Activated T-cell treated with anti-CD3 and anti-CD28 coated beads, Interleukin-2, amount 50 U/mL, for 72 hours (primary cell): ENCODE data around the gene KLHL33. TPM values are rescaled to one million over a fixed set of nuclear protein-coding genes. Genes with fewer than 3 reads are reported as not detected.

ENCODE experiments used
- ATAC-seq, 2 donors: fragments of 150-1000 bp; cut with Tn5 transposase; replicated peaks in 1 of 2; 2 replicates each; pipeline ENCODE4 v1.10.0; 2021; ENCODE audit warnings: moderate library complexity in 2 of 2, mild to moderate bottlenecking in 1 of 2
- DNase-seq, 2 donors: peaks; one replicate each; pipeline ENCODE4 v3.0.0; 2021 to 2022; ENCODE audit warnings: mixed read lengths in 1 of 2
- H3K27ac Mint-ChIP-seq: one replicate; pipeline ENCODE4 v1.8.0; 2022; ENCODE audit warnings: mild to moderate bottlenecking, moderate library complexity, mixed read lengths
- H3K27me3 Mint-ChIP-seq: one replicate; pipeline ENCODE4 v1.8.0; 2022; ENCODE audit warnings: low read depth, mixed read lengths
- H3K36me3 Mint-ChIP-seq, 2 donors: one replicate each; pipeline ENCODE4 v1.8.0; 2022; ENCODE audit warnings: mixed read lengths in 2 of 2, mild to moderate bottlenecking in 1 of 2; ENCODE audit not compliant: insufficient read depth in 2 of 2
- H3K4me1 Mint-ChIP-seq: one replicate; pipeline ENCODE4 v1.8.0; 2022; ENCODE audit warnings: low read depth, mixed read lengths
- H3K4me3 Mint-ChIP-seq, 2 donors: one replicate each; pipeline ENCODE4 v1.8.0; 2022; ENCODE audit warnings: mild to moderate bottlenecking in 2 of 2, mixed read lengths in 2 of 2, moderate library complexity in 2 of 2
- H3K9me3 Mint-ChIP-seq, 2 donors: one replicate each; pipeline ENCODE4 v1.8.0; 2022; ENCODE audit warnings: mixed read lengths in 2 of 2
- total RNA-seq, 2 donors: library from RNA; stranded (reverse); gene quantifications; one replicate each; pipeline ENCODE4 v1.2.3, GENCODE V29; 2022

Gene KLHL33
- total RNA-seq, 2 donors from 2014 or later, result 0.28 to 0.29 TPM

DNA sequence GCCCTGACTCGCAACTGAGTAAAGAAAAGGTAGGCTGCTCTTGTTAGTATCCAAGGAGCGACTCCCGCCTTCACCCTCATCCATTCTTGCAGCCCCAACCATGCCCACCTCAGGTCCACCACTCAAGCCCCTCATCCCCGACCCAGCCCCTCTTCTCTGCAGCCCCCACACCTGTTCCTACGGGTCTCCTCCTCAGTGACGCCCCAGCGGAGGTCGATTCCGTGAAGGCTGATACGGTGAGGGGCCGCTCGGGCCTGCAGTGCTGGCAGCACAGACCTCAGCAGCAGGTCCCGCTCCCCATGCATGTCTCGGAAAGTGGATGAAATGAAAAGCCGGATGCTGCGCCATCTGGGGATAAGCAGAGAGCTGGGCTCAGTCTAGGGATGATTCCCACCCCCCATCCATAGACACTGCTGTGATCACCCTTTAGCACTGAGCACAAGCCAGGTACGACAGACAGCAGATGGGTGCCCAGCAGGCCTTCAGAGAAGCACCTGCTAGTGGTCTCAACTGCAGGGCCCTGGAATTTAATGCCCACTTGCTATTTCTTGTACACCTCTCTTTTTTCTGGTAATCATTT lies 49.6 kb downstream of the KLHL33 start:
- ATAC-seq (no peak), DNase-seq (no peak)
- H3K9me3 Mint-ChIP-seq, result no peaks in the 10 kb centered on the region
- no peak overlapping the region for H3K4me3 Mint-ChIP-seq
- H3K36me3 Mint-ChIP-seq, result peaks cover 10 to 18% of the 10 kb centered on the region in 2 donors
- no peaks in the 10 kb centered on the region for H3K27me3 Mint-ChIP-seq
- no peak overlapping the region for H3K27ac Mint-ChIP-seq
- no peaks in the 10 kb centered on the region for H3K4me1 Mint-ChIP-seq

GRCh38 chr14:20384886-20385285 lies 51.1 kb downstream of the KLHL33 start:
- ATAC-seq (no peak), DNase-seq (no peak)
- H3K27me3 Mint-ChIP-seq, result no peaks in the 10 kb centered on the region
- H3K36me3 Mint-ChIP-seq, result peaks cover 10 to 25% of the 10 kb centered on the region in 2 donors
- H3K4me1 Mint-ChIP-seq, result peaks cover 6% of the 10 kb centered on the region
- no peak overlapping the region for H3K27ac Mint-ChIP-seq
- H3K4me3 Mint-ChIP-seq, result no peak overlapping the region
- no peaks in the 10 kb centered on the region for H3K9me3 Mint-ChIP-seq

DNA sequence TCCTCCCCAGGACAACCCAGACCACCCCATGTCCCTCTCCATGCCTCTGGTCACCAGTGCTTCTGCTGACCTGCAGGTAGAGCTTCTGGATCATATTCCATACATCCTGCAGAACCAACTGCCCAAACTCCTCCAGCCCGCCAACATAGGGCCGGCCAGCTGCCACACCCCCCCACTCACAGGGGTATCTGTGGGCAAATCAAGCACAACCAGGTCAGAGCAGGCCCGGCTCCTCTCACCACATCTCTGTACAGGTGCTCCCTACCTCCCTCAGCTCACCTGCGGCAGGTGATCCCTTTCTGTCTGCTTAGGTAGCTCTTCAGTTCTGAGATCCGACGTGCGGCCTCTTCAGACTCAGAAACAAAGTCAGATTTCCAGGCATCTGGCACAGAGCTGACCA lies 51.6 kb downstream of the KLHL33 start:
- no peak for ATAC-seq
- Mint-ChIP-seq H3K36me3 (peaks cover 15 to 24% of the 10 kb centered on the region in 2 donors), H3K27ac (no peak overlapping the region), H3K4me1 (peaks cover 6% of the 10 kb centered on the region), H3K9me3 (no peaks in the 10 kb centered on the region), H3K27me3 (no peaks in the 10 kb centered on the region), H3K4me3 (no peak overlapping the region)
- no peak for DNase-seq

GRCh38 chr14:20383636-20384035 lies 52.3 kb downstream of the KLHL33 start:
- no peak for ATAC-seq
- H3K36me3 Mint-ChIP-seq, result peaks cover 12 to 22% of the 10 kb centered on the region in 2 donors
- no peaks in the 10 kb centered on the region for H3K27me3 Mint-ChIP-seq
- no peak overlapping the region for H3K4me3 Mint-ChIP-seq
- H3K4me1 Mint-ChIP-seq, result peaks cover 6% of the 10 kb centered on the region
- H3K9me3 Mint-ChIP-seq, result no peaks in the 10 kb centered on the region
- H3K27ac Mint-ChIP-seq, result no peak overlapping the region
- DNase-seq, result no peak

GRCh38 chr14:20383032-20383431 lies 52.9 kb downstream of the KLHL33 start:
- DNase-seq (no peak), ATAC-seq (no peak)
- Mint-ChIP-seq H3K4me1 (peaks cover 6% of the 10 kb centered on the region), H3K27ac (no peak overlapping the region), H3K4me3 (no peak overlapping the region), H3K36me3 (peaks cover 12 to 16% of the 10 kb centered on the region in 2 donors), H3K9me3 (no peaks in the 10 kb centered on the region), H3K27me3 (no peaks in the 10 kb centered on the region)

GRCh38 chr14:20382526-20382925 lies 53.4 kb downstream of the KLHL33 start:
- H3K27me3 Mint-ChIP-seq, result no peaks in the 10 kb centered on the region
- no peak for ATAC-seq
- H3K4me1 Mint-ChIP-seq, result peaks cover 6% of the 10 kb centered on the region
- H3K4me3 Mint-ChIP-seq, result no peak overlapping the region
- no peaks in the 10 kb centered on the region for H3K9me3 Mint-ChIP-seq
- no peak for DNase-seq
- H3K36me3 Mint-ChIP-seq, result peaks cover 13 to 17% of the 10 kb centered on the region in 2 donors
- H3K27ac Mint-ChIP-seq, result no peak overlapping the region

- Mint-ChIP-seq H3K27ac (no peak overlapping the region), H3K36me3 (peaks cover 13 to 20% of the 10 kb centered on the region in 2 donors), H3K4me3 (no peak overlapping the region), H3K27me3 (no peaks in the 10 kb centered on the region), H3K9me3 (no peaks in the 10 kb centered on the region), H3K4me1 (peaks cover 6% of the 10 kb centered on the region)
- ATAC-seq, result no peak
- DNase-seq, result no peak
These were observed 54.6 kb downstream of the KLHL33 start for GRCh38 chr14:20381341-20381740.

DNA sequence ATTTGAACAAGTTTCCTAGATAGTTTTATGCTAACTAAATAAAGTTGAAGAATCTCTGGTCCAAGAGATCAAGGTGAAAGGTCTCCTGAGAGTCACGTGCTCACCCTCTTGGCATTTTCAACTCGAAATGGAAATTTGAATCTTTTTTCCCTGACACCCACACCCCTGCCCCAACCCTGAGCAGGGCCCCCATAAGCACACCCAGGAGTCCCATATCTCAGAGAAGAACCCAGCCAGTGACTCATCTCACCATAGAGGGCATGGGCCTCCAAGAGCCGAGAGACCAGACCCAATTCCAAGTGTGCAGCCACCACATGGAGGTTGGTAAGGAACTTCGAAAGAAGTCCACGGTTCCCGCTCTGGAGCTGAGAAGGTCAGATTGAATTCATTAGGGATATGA lies 55.3 kb downstream of the KLHL33 start:
- Mint-ChIP-seq H3K4me3 (no peak overlapping the region), H3K4me1 (peaks cover 6% of the 10 kb centered on the region), H3K27me3 (no peaks in the 10 kb centered on the region), H3K27ac (peak overlapping the region; percentile 13), H3K9me3 (no peaks in the 10 kb centered on the region), H3K36me3 (peaks cover 13 to 22% of the 10 kb centered on the region in 2 donors)
- DNase-seq (no peak), ATAC-seq (no peak)

DNA sequence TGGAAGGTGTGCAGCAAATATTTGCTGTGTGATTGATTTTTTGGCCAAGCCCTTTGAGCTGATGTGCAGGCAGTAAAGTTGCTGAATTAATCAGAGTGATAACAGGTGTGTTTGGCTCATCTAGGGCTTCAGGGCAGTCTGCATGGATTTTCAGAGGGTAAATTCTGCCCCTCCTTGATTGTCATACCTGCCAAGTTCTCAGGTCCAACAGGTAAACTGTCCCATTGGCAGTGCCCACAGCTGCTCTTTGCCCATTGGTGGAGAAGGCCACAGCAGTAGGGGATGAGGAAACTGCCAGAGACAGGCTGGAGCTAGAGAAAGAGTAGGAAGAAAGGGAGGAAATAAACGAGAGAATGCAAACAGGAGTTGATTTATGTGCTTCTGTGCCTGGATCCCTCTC lies 56.2 kb downstream of the KLHL33 start:
- ATAC-seq (no peak), DNase-seq (no peak)
- Mint-ChIP-seq H3K4me1 (peaks cover 6% of the 10 kb centered on the region), H3K4me3 (no peak overlapping the region), H3K27me3 (no peaks in the 10 kb centered on the region), H3K27ac (no peak overlapping the region), H3K9me3 (no peaks in the 10 kb centered on the region), H3K36me3 (peaks cover 13 to 26% of the 10 kb centered on the region in 2 donors)

DNA sequence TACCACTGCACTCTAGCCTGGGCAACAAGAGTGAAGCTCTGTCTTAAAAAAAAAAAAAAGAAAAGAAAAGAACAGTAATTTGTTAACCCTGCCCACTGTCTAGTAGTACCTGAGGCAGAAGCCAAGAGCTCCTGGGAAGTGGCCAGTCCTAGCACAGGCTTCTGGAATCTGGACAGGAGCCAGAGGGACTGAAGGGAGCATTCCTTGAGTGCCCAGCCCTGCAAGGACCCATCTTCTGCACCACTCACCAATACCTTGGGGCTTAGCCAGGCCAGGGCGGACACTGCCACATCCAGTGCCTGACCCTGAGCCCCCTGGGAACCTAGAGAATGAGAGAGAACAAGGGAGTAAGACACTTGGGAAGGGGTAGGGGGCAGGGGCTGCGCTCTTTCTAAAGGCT lies 58.8 kb downstream of the KLHL33 start:
- Mint-ChIP-seq H3K27ac (no peak overlapping the region), H3K4me1 (peaks cover 6% of the 10 kb centered on the region), H3K9me3 (no peaks in the 10 kb centered on the region), H3K4me3 (no peak overlapping the region), H3K27me3 (no peaks in the 10 kb centered on the region), H3K36me3 (peaks cover 10 to 23% of the 10 kb centered on the region in 2 donors)
- DNase-seq, result no peak
- ATAC-seq, result no peak

GRCh38 chr14:20376071-20376588 lies 59.8 kb downstream of the KLHL33 start:
- H3K4me1 Mint-ChIP-seq, result peaks cover 5% of the 10 kb centered on the region
- no peak for ATAC-seq
- H3K9me3 Mint-ChIP-seq, result no peaks in the 10 kb centered on the region
- H3K27ac Mint-ChIP-seq, result no peak overlapping the region
- peaks cover 12 to 26% of the 10 kb centered on the region in 2 donors for H3K36me3 Mint-ChIP-seq
- H3K27me3 Mint-ChIP-seq, result no peaks in the 10 kb centered on the region
- no peak for DNase-seq
- no peak overlapping the region for H3K4me3 Mint-ChIP-seq

Other genes starting within 250 kb of the KLHL33 start
- gene OR11G2, start 245.3 kb downstream of the KLHL33 start, total RNA-seq, result not detected
- not detected for gene OR11H6, start 212.5 kb downstream of the KLHL33 start, total RNA-seq
- gene OR11H7, start 207.2 kb downstream of the KLHL33 start, total RNA-seq, result not detected
- not detected for gene OR11H4, start 196.9 kb downstream of the KLHL33 start, total RNA-seq
- 10 to 100 TPM; 15.5 to 16.7 TPM for gene TTC5, start 130.2 kb downstream of the KLHL33 start, total RNA-seq
- gene CCNB1IP1, start 102.9 kb downstream of the KLHL33 start, total RNA-seq, result 10 to 100 TPM; 73.4 to 89.9 TPM
- gene PARP2, start 92.5 kb downstream of the KLHL33 start, total RNA-seq, result 10 to 100 TPM; 31.1 to 39.5 TPM
- 10 to 100 TPM; 40.2 to 41.4 TPM for gene TEP1, start 22.7 kb downstream of the KLHL33 start, total RNA-seq
- 10 to 100 TPM; 50.7 to 68.1 TPM for gene OSGEP, start 18.6 kb upstream of the KLHL33 start, total RNA-seq
- 100 to 1,000 TPM; 198 to 209 TPM for gene APEX1, start 19.1 kb upstream of the KLHL33 start, total RNA-seq
- 10 to 100 TPM; 38.2 to 45.8 TPM for gene PIP4P1, start 25.3 kb upstream of the KLHL33 start, total RNA-seq
- 100 to 1,000 TPM; 111 to 115 TPM for gene PNP, start 33.2 kb upstream of the KLHL33 start, total RNA-seq
- gene RNASE10, start 69.4 kb upstream of the KLHL33 start, total RNA-seq, result under 1 TPM; 0.77 to 0.90 TPM
- not detected for gene RNASE9, start 124.9 kb upstream of the KLHL33 start, total RNA-seq
- not detected for gene RNASE11, start 151.8 kb upstream of the KLHL33 start, total RNA-seq
- not detected for gene RNASE12, start 155.2 kb upstream of the KLHL33 start, total RNA-seq
- not detected for gene OR6S1, start 205.5 kb upstream of the KLHL33 start, total RNA-seq
- gene RNASE4, start 248.4 kb upstream of the KLHL33 start, total RNA-seq, result under 1 TPM; 0.63 to 0.79 TPM